ENCODE results near the gene ACHE. TPM values are rescaled to one million over a fixed set of nuclear protein-coding genes. Genes with fewer than 3 reads are reported as not detected.

Gene ACHE
- polyA plus RNA-seq, 1 of the 3 experiments (the other 2 are of a cell fraction) = 1.8 TPM

GRCh38 chr7:100896732-100897608, 1.3 kb upstream of the ACHE start (continued):
- TF ChIP-seq, protein P1, sequence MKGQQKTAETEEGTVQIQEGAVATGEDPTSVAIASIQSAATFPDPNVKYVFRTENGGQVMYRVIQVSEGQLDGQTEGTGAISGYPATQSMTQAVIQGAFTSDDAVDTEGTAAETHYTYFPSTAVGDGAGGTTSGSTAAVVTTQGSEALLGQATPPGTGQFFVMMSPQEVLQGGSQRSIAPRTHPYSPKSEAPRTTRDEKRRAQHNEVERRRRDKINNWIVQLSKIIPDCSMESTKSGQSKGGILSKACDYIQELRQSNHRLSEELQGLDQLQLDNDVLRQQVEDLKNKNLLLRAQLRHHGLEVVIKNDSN (IDR thresholded peaks at IDR 0.05; ENCODE audit: borderline replicate concordance, low read depth) = no peak
- TF ChIP-seq, protein P2, sequence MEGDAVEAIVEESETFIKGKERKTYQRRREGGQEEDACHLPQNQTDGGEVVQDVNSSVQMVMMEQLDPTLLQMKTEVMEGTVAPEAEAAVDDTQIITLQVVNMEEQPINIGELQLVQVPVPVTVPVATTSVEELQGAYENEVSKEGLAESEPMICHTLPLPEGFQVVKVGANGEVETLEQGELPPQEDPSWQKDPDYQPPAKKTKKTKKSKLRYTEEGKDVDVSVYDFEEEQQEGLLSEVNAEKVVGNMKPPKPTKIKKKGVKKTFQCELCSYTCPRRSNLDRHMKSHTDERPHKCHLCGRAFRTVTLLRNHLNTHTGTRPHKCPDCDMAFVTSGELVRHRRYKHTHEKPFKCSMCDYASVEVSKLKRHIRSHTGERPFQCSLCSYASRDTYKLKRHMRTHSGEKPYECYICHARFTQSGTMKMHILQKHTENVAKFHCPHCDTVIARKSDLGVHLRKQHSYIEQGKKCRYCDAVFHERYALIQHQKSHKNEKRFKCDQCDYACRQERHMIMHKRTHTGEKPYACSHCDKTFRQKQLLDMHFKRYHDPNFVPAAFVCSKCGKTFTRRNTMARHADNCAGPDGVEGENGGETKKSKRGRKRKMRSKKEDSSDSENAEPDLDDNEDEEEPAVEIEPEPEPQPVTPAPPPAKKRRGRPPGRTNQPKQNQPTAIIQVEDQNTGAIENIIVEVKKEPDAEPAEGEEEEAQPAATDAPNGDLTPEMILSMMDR (IDR thresholded peaks at IDR 0.05) = peak; percentile 95

GRCh38 chr7:100895956-100896731, 456 bp upstream of the ACHE start:
- Histone ChIP-seq H3K79me2 (ENCODE audit: insufficient read depth) (no peaks in the 10 kb centered on the region), H3K4me3 (ENCODE audit: low read depth in 2 of 2, low read length in 1 of 2) (peak overlapping the region in 1 of 2 experiments; percentile 39; a peak in 2 of 4 replicates), H3K27ac (ENCODE audit: low read depth in 2 of 2, low read length in 1 of 2) (no peak overlapping the region; a peak in 1 of 4 replicates), H3K27me3 (ENCODE audit: insufficient read depth) (peaks cover 46% of the 10 kb centered on the region), H3K9me2 (no peaks in the 10 kb centered on the region), H4K20me1 (ENCODE audit: insufficient read depth) (no peaks in the 10 kb centered on the region), H3F3A (replicated peaks; ENCODE audit: insufficient read depth) (peaks cover 3% of the 10 kb centered on the region), H3K9ac (no peak overlapping the region), H3K4me2 (peak overlapping the region; percentile 72; the same call in 1 of the 2 replicates), H3K4me1 (ENCODE audit: control insufficient read depth in 1 of 2, insufficient read depth in 2 of 2, low read depth in 1 of 2, low read length in 1 of 2) (peaks cover 7 to 10% of the 10 kb centered on the region in 2 experiments; a peak in 2 of 4 replicates), H3K36me3 (replicated peaks in 1 of 2; ENCODE audit: control insufficient read depth in 1 of 2, insufficient read depth in 2 of 2, low read length in 1 of 2) (no peaks in the 10 kb centered on the region), H2AFZ (ENCODE audit: low read depth) (no peak overlapping the region), H3K9me3 (no peaks in the 10 kb centered on the region)
- CTCF ChIA-PET = interaction anchor here (0.6 to 10.3 kb wide), 30 partner anchors 7 to 452 kb away, joined by 3 to 122 read pairs (median 9); partner anchors contain the start of genes SLC12A9 and SRRT
- WGBS (ENCODE audit: low lambda C conversion rate) = 6% methylated on average over 29 of the region's 54 CpGs
- TF ChIP-seq REST (IDR thresholded peaks at IDR 0.05; ENCODE audit: low read depth, low read length) (no peak), ELF1 (IDR thresholded peaks at IDR 0.05) (no peak), GABPA (IDR thresholded peaks at IDR 0.05; ENCODE audit: low read depth) (no peak), IRF3 (IDR thresholded peaks at IDR 0.05; ENCODE audit: low read depth, low read length) (no peak), RCOR1 (IDR thresholded peaks at IDR 0.05; ENCODE audit: low read length) (no peak), TAF1 (IDR thresholded peaks at IDR 0.05; ENCODE audit: borderline replicate concordance, low read depth, low read length) (no peak), SIN3A (IDR thresholded peaks at IDR 0.05; ENCODE audit: borderline replicate concordance, low read depth, low read length) (no peak), TEAD4 (IDR thresholded peaks at IDR 0.05; ENCODE audit: borderline replicate concordance, insufficient read depth) (no peak), EZH2phosphoT487 (IDR thresholded peaks at IDR 0.05; ENCODE audit: borderline replicate concordance, low read depth) (peak; percentile 86; the same call in 1 of the 2 replicates)
- peak; percentile 84 for DNase-seq
- POLR2A ChIA-PET = no interaction called here

Measured in SK-N-SH (cell line).